ENCODE data around the gene CCN6.

CCN6 gene

DNA sequence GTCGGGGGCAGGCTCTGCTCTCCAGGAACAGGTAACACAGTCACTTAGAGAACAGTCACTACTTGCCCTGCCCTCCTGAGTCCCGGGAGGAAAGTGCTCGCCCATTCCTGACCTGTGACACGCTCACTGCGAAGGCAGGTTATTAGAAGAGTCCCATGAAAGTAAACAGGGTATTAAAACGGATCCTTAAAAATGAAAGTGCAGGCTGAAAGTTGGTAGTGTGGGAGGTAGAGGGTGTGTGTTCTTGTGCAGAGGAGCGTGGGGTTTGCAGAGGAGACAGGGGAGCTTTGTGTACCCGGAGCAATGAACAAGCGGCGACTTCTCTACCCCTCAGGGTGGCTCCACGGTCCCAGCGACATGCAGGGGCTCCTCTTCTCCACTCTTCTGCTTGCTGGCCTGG lies at the start of gene CCN6:
Gene CCN6, plus strand, starts transcription at position 104 of the 400 bp plus-strand sequence. Its CDS starts 254 bp downstream, at position 358.
- DNase-seq, result no peak

DNA sequence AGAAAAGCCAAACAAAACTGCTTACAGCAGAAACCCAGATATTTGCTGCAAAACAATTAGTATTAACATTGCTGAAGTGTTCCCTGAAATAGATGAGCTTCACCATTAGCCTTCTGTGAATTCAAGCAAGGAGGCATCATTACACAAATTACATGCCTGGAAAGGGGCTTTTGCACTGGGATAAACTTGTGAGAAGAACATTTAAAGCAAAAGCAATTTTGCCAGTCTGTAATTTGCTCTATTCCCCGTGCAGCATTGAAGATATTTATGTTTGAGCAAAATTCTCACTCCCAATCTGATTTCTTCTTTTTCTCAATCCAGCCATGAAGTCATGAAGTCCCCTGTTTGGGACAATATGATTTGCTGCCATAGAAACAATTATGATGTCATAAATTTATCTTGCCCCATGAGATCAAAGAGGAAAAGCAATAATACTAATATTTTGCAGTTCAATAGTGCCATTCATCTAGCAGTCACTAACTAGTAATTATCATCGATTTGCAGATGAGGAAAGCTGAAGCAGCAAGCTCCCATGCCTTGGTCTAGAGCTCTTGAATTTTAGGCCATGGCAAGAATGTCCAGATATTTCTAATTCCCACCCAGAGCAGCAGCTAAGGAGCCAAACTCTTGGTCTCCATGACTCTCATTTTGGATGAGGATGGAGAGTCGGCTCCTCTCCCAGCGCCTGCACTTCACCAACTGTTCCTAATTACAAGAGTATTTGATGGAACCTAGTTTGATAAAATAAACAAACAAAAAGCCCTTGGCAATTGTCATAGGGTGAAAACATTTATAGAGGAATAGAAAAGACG lies 49.5 kb upstream of the CCN6 start:
- no peak for DNase-seq

DNA sequence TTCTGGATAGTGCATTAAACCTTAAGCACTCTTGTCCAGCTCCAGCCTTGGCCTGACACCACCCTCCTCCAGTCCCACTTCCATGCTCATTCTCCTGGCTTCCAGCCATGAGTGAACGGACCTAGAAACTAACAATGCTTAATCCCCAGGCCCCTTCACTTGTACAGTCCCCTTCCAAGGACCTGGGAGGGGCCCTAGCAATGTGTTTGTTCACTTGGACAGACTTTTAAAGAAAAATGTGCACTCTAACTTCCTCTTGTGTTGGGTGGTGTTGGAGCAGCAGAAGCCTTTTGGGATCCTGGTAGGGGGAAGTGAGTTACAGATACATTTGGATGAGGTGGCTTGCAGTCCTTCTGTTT lies 48.9 kb upstream of the CCN6 start:
- no peak for DNase-seq

DNA sequence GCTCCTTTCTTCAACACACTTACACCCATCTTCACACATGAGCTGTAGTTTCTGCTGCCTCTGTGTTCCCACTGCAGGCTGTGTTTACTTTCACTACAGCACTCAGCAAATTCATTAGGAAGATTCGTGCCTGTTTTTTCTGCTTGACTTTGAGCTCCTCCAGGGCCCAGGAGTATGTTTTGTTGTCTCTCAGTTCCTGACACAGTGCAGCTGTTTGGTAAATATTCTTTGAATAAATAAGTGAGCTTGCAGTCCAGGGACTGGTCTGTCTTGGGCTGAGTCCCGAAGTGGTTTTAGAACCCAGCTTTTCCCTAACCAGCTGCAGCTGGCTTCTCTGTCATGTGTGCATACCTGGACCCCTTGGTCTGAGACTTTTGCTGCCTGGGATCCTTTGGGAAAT lies 46.6 kb upstream of the CCN6 start:
- DNase-seq, result no peak

DNA sequence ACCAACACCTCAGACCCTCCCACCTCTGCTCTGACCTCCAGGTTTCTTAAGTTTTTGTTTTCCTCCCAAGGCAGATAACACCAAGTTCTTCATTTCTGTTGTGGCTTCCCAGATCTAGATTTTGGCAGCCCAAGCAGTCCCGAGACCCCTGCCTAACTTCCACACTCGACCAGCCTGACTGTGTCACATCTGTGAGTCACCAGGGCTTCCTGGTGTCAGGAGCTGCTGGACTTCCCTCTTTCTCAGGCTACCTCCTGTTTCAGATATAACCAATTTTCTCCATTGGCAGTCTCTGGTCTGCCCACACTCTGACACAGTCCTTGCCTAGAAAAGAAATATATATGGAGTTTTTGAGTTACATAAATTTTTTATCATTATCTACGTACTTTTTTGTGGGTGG lies 46.1 kb upstream of the CCN6 start:
- DNase-seq, result no peak

DNA sequence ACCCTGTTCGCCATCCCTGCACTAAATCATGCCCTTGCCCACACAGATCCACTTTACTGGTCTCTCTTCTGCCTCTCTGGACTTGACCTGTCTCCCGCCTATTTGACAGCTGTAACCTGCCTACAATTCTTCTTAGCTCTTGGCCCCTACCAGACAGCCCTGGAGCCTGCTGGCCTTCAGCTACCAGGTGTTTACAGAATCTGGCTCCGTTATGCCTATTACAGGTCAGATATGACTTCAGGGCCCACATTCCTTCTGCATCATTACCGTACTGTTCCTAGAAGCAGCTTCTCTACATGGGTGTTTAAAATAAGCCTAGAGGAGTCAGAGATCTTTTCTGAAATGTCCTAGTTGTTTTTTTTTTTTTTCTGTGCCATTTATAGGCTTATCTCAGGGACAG lies 45.4 kb upstream of the CCN6 start:
- DNase-seq, result no peak

DNA sequence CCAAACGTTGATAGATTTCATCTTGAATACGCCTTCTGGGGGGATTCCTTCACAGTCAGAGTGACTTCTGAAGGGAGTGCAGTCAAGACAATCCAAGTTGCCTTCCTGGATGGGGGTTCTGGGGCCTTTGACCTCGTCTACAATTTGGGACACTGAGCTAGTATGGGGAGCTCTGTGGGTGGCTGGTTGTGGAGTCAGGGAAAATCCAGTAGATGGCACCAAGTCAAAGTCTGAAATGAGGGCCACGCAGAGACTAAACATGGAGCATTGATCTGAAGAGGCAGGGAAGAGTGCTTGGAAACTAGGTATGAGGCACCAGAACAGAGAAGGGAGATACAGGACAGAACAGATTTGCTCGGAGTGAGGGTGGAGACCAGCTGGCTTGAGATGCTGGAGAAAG lies 43.6 kb upstream of the CCN6 start:
- DNase-seq, result no peak

DNA sequence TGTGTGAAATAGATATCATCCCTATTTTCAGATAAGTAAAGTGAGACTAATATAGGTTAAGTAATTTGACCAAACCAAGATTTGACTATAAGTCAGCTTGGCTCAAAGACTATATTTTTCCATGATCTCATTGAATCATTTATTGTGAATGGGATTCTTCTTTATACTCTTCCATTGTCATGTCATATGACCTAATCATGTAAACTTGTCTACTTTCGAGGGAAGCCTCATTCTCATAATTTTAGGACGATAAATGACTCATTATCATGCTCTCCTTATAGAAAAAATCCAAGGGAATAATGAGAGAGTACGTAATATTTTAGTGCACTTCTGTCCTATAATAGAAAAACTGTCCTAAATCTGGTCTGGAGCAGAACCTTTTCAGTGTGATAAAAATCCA lies 40.9 kb upstream of the CCN6 start:
- no peak for DNase-seq

DNA sequence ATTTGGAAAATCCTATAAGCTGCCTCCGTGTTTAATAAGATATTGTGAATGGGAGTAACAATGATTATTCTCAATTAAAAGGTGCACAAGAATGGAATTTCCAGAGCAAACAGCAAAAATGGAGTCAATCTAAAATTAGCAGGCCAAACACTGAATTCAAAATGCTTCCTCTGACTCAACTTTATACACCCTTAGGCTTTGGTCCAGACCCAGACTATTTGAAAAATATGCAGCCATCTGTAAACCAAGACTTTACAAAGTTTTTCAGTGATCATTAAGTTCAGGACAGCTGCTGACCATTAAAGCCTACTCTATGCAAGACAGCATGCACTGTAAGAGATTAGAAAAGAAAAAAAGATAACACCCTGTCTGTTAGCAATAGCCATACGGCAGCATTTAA lies 39.4 kb upstream of the CCN6 start:
- no peak for DNase-seq

DNA sequence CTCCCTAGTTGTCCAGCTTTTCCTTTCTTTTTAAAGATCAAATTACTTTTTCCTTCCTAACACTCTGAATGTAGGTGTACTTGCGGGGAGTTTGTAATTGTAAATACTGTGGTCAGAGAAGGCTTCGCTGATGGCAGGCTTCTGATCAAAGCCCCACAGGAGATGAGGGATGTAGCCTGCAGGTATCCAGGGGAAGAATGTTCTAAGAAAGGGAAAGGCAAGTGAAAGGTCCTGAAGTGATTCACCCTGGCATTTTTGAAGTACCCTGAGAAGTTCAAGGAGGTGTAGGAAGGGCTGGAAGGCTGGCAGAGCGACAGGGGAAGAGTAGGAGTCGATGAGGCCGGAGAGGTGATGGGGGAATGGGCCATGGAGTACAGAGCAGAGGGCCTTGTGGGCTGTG lies 38.2 kb upstream of the CCN6 start:
- no peak for DNase-seq

DNA sequence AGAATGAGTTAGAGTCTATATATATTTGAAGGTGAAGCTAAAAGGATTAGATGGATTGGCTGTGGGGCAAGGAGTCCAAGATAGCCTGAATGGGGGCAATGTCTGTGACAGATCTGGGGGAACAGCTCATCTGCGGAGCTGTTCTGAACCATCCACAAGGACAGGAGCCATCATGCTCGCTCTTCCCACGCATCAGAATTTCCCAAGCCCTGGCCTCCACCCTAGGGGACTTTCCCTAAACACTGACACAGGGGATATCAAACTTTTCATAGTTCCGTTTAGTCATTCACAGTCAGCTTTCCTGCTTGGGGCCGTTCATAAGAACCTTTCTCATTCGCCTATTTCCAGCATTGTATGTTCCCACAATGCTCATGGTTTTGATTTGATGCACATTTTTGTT lies 37.6 kb upstream of the CCN6 start:
- no peak for DNase-seq

DNA sequence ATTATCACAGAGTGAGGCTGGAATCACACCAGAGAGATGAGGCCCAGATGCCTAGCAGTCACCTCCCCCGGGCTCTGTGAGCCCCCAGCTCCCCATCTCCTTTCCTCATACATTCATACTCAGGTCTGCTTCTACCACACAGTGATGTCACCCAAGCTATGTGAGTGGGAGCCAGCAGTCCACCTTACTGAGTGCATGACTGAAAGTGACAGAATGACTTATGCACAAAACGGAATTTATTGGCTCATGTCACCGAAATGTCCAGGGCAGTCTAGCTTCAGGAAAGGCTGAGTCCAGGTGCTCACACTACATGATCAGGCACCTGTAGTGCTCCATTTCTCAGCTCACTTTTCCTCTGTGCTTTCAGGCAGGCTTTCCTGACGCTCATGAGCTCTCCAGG lies 36.7 kb upstream of the CCN6 start:
- DNase-seq, result no peak

DNA sequence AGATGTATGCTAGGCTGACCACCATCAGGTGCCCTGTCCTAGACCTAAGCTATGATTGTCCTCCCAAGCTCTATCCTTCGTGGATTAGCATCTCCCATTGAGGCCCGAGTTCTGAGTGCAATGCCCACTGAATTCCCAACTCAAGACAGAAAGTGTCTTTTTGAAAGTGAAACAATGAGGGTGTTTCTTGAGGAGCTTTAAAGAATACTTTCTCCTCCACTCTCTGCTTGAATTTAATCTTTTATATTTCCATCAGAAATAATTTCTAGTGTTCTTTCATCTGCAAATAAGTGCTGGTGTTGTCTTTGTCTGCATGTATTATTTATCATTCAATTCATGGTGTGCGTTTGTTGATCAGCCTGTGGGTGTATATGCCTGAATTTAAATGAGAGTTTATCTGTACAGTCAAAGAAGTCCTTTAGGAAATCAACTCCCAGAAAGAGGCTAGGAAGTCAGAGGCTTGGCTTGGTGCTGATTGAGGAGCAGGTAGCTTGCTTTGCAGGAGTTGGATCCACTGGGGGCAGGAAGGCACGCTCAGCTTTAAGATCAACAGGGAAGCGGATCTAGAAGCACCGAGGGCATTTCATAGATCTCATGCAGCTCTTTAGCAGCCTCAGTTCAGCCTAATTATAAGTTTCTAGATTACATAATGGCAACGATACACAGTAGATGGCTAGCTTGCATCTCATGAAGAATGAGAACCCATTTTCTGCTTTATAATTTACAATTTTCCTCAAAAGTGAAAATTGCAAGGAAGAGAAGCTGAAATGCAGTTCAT lies 36.0 kb upstream of the CCN6 start:
- no peak for DNase-seq

DNA sequence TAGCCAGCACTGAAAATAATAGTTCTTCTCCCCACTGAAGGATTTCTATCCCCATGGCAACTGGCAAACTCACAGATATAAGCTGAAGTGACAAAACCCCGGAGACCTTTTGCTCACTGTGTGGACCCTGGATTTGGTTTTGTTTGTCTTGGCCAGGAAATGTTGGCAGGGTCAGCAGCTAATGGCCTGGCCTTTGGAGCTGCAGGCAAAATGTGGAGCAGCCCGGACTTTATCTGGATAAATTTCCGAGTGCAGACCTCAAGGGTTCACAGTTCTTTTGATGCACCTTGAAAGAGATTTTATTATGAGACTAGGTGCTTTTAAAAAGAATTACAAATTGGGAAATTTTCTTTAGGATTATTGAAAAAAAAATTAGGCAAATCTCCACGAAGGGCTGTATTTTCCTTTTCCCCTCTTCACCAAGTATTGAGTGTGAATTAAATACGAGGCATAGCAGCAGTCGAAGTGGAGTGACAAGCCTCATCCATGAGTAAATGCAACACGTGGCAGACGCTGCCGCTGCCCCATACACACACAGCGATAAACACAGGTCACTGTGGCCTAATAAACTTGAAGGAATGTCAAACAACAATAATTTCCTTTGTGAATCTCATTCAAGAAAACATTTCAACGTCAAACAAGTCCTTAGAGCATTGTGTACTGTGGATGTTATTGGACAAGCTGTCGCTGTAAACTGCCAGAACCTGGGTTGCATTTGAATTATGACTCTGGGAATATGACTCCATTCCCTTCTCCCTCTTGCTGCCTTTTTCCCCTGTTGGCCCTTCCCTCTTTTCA lies 35.1 kb upstream of the CCN6 start:
- DNase-seq, result no peak

DNA sequence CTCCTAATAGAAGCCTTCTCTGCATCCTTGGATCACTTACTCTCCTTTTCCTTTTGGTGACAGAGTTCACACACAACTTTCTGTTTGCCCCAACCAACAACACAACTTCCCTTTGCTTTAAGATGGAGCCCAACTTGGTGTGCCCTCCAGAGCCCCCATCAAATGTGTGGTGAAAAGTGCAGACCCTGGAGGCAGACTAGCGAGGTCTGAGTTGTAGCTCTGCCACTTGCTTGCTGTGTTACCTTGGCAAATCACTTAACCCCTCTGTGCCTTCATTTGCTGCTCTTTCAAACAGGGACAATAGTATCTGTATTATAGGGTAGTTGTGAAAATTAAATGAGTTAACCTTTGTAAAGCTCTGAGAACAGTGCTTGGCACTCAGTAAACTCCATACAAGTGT lies 34.3 kb upstream of the CCN6 start:
- DNase-seq, result no peak

DNA sequence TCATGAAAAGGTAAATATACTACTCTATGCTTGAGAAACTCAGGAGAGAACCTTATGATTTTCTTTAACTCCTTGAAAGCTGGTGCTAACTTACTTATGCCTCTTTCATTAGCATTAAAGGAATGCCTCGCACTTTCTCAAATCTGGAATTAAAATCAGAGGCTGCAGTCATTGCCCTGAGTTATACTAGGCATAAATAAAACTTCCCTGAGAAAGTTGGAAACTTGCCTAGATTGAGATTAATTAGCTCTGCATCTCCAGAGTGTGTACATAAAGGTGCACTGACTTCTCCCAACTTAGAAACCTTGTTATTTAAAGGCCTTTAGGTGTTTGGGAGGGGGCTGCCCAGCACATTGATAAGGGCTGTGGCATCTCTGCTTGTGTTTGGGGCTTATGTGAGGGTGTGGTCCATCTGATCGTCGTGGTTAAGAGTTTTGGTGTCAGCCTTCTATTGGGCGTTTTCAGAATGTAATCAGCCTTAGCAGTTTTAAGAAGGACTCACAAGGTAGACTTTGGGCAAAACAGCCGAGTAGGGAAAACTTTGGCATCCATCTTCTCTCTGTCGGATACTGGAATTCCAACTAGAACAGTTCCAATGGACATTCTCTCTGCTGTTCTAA lies 32.1 kb upstream of the CCN6 start:
- DNase-seq, result no peak

DNA sequence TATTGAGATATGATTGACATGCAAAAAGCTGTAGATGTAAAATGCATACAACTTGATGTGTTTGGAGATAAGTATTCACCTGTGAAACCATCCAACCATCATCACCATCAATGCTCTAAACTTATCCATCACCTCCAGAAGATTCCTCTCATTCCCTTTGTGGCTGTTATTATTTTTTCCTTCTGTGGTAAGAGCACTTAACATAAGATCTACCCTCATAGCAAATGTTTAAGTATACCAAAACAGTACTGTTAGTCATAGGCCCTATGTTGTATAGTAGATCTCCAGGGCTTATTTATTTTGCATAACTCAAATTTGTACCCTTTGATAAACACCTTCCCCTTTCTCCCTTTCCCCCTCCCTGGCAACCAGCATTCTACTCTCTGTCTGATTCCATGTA lies 31.2 kb upstream of the CCN6 start:
- no peak for DNase-seq

DNA sequence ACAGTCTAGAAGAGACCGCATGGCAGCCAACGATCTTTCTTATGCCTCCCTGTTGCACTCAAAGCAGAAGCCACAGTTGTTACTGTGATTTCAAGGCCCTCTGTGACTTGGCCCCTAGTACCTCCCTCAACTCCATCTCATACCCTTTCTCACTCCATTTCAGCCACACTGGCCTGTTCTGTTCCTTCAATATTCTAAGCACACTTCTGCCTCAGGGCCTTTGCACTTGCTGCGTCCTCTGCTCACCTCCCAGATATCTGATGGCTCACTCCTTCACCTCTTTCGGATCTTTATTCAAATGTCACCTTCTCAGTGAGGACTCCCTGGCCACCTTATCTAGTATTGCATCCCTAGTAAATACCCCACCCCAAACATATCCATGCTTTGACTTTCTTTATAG lies 29.4 kb upstream of the CCN6 start:
- no peak for DNase-seq

DNA sequence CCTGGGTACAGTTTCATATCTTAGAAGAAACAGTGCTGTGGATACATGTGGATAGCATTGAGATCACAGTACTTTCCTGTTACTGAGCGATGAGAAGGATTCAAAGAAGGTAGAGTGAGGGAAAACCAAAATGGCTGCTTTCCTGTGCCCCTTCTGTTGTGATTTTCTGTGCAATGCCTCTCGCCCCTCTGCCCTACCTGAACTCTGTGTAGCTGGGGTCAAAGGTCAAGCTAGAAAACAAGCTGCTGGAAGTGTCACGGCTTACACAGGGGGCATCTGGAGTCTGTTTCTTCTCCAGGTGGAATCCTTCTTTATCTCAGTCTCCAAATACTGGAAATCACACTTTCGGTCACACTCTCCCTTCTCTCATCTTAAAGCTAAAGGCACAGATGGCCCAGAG lies 27.0 kb upstream of the CCN6 start:
- no peak for DNase-seq

DNA sequence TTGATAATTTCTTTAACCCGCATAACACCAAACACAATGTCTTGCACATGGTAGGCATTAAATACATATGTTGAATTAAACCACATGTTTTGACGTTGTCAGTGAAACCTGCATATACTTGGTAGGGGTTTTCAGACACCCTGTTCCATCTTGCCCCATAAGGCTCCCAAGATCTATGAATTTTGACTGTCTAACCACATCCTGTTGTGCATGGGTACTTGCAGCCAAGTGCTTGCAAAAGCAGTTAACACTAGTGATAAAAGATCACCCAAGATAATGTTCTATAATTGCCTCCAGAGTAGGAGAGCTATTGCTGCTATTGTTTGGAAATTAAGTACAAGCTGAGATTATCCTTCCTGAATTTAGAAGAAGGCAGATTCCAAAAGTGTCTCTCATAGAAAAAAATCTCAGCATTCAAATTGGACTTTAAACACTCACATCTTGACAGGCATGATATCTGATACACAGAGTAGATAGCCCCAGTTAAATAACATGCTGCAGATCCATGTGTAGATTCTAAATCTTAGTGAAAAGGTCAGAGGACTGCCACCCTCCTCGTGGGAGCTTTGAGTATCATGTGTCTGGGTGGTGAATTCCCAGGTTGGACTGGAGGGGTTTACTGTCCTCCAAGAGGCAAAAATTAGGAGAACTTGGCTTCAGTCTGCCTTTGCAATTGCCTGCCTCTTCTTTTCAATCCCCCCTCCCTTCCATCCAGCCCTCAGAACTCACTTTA lies 25.8 kb upstream of the CCN6 start:
- no peak for DNase-seq

DNA sequence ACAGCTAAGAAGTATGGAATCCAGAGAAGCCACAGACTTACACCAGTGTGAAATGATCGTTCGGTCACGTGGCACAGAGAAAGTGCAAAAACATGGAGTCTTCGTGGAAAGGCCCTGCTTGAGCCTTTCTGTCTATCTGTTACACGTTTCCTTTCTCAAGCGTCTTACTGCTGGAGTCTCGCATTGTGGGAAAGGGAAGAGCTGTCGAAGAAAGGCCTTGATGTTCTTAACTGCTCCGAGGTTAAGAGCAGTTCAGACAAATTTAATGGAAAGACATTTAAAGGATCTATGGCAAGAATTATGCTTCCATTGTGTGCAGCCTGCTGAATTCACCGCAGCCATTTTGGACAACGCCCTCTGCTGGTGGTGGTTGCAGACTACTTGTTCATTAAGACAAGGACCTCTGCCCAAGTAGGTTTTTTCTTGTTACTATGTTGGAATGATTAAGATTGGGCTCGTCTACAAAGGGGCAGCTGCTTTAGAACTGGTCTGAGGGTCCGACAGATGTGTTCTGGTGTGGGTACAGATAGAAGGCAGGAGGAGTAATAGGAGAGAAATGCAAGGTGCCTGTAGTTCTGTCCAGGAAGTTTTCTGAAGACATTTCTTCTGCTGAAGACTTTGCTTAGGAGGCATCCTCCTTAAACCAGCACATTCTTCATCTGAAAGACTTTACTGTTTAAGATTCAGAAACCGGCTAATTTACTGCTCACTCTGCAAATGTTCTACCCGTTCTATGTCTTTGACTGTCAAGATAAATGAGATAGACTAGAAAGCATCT lies 24.7 kb upstream of the CCN6 start:
- peak; percentile 57 for DNase-seq
